ENCODE measurements around the gene SORCS2.

DNA sequence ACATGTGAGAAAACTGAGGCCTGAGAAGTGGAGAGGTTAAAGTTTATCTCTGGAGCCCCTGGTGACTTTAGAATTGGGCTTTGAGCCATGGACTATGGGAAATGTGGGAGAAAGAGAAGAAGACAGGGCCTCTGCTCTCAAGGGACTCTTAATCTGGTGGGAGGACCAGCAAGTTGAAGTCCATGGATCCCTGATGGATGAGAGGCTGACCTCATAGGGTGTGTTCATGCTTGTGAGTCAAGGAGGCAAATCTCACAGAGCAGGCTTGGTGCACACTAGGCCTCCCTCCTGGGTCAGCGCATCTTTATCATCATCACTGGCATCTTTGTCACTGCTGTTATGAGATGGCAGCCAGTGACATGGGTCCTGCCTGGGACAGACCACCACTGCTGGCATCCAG, 535.4 kb downstream of the SORCS2 start:
- TF ChIP-seq, protein P1, sequence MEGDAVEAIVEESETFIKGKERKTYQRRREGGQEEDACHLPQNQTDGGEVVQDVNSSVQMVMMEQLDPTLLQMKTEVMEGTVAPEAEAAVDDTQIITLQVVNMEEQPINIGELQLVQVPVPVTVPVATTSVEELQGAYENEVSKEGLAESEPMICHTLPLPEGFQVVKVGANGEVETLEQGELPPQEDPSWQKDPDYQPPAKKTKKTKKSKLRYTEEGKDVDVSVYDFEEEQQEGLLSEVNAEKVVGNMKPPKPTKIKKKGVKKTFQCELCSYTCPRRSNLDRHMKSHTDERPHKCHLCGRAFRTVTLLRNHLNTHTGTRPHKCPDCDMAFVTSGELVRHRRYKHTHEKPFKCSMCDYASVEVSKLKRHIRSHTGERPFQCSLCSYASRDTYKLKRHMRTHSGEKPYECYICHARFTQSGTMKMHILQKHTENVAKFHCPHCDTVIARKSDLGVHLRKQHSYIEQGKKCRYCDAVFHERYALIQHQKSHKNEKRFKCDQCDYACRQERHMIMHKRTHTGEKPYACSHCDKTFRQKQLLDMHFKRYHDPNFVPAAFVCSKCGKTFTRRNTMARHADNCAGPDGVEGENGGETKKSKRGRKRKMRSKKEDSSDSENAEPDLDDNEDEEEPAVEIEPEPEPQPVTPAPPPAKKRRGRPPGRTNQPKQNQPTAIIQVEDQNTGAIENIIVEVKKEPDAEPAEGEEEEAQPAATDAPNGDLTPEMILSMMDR (conservative IDR thresholded peaks at IDR 0.05; ENCODE audit: low read depth, low read length): no peak
- no peak for TF ChIP-seq EZH2 (IDR thresholded peaks at IDR 0.05; ENCODE audit: borderline replicate concordance, low read depth, low read length, poor library complexity, severe bottlenecking)

Data from A673 (cell line).